HUES48 (cell line): ENCODE measurements around the gene MASTL.

Source experiments
- H3K27ac ChIP-seq: one replicate; pipeline ENCODE4 v1.7.0; 2013; ENCODE audit warnings: low read depth, low read length, inconsistent platforms
- H3K27me3 ChIP-seq: 2 replicates; pipeline ENCODE4 v1.6.1; 2013; ENCODE audit warnings: mild to moderate bottlenecking, low read length; ENCODE audit not compliant: control insufficient read depth, insufficient read depth
- H3K36me3 ChIP-seq: 2 replicates; pipeline ENCODE4 v1.6.1; 2013; ENCODE audit warnings: low read length; ENCODE audit not compliant: control insufficient read depth, insufficient read depth
- H3K4me1 ChIP-seq: 2 replicates; pipeline ENCODE4 v1.6.1; 2013; ENCODE audit warnings: mild to moderate bottlenecking, low read length; ENCODE audit not compliant: control insufficient read depth, insufficient read depth
- H3K4me3 ChIP-seq: 2 replicates; pipeline ENCODE4 v1.5.1; 2013; ENCODE audit warnings: mild to moderate bottlenecking, low read depth, low read length
- H3K9ac ChIP-seq: 2 replicates; pipeline ENCODE4 v1.6.1; 2013; ENCODE audit warnings: mild to moderate bottlenecking, low read depth, low read length, moderate library complexity
- H3K9me3 ChIP-seq: 2 replicates; pipeline ENCODE4 v1.6.1; 2013; ENCODE audit warnings: low read length; ENCODE audit not compliant: control insufficient read depth, insufficient read depth

The MASTL gene

DNA sequence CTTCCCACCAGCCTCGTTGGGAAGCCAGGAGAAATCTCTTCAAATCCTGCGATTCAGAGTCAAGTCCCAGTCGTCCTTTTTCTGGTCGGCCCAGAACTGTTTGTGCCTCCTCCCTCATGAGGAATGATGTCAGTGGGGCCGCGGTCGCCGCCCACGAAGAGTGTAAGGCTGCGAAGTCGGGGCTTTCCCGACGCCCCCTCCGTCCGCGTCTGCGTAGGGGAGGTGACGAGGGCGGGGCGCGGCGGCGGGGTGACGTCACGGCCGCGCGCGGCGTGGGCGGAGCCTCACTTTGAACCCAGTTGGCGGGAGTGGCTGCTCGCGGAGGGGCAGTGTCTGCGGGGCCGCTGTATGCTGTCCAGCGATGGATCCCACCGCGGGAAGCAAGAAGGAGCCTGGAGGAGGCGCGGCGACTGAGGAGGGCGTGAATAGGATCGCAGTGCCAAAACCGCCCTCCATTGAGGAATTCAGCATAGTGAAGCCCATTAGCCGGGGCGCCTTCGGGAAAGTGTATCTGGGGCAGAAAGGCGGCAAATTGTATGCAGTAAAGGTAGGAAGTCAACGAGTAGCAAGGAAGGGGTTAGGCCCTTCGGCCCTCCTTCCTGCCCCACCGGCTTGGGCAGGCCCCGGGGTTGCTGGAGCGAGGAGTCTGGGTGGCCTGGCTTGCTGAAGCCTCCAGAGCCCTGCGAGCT lies at the start of gene MASTL:
Gene MASTL, plus strand, starts transcription at position 287 of the 689 bp plus-strand sequence. Its CDS starts 75 bp downstream, at position 362.
- H3K27me3 ChIP-seq = no peaks in the 10 kb centered on the region
- peak within 1 kb of the TSS; percentile 100 for H3K4me3 ChIP-seq
- H3K9ac ChIP-seq = peak within 1 kb of the TSS; percentile 96
- peaks cover 9% of the 10 kb centered on the region; the same call in 1 of the 2 replicates for H3K4me1 ChIP-seq
- no peaks in the 10 kb centered on the region for H3K9me3 ChIP-seq
- peak within 1 kb of the TSS; percentile 99 for H3K27ac ChIP-seq
- peaks cover 32% of the 10 kb centered on the region for H3K36me3 ChIP-seq

DNA sequence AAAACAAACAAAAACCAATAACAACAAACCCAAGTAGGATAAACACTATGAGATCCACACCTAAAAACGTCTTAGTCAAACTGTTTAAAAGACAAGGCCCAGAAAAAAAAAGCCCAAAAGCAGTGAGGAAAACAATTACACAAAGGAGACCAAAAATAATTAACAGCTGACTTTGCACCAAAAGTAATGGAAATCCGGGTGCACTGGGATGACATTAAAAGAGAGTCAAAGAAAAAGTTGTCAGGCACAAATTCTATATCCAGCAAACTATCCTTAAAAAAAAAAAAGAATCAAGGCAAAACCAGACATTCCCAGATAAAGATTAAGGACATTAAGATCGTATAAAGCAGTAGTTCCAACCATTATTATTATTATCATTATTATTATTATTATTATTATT lies 47.0 kb upstream of the MASTL start:
- no peaks in the 10 kb centered on the region for H3K27me3 ChIP-seq
- no peak overlapping the region for H3K4me3 ChIP-seq
- no peak overlapping the region for H3K9ac ChIP-seq
- peaks cover 42% of the 10 kb centered on the region for H3K36me3 ChIP-seq
- H3K27ac ChIP-seq = no peak overlapping the region
- H3K9me3 ChIP-seq = no peaks in the 10 kb centered on the region
- H3K4me1 ChIP-seq = no peaks in the 10 kb centered on the region

DNA sequence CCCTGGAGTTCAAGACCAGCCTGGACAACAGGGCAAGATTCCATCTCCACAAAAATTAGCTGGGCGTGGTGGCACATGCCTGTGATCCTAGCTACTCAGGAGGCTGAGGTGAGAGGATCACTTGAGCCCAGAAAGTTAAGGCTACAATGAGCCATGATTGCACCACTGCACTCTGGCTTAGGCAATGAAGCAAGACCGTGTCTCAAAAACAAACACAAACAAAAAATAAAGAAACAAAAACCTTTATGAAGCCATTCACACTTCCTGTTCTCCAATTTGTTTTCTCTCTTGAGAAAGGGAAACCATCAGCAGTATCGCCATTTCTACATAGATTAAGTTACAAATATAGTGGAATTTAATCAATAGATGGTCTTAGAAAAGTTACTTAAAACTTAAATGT lies 20.8 kb upstream of the MASTL start:
- H3K36me3 ChIP-seq = peaks cover 94% of the 10 kb centered on the region
- no peak overlapping the region for H3K4me3 ChIP-seq
- H3K4me1 ChIP-seq = no peaks in the 10 kb centered on the region
- H3K9ac ChIP-seq = no peak overlapping the region
- no peaks in the 10 kb centered on the region for H3K9me3 ChIP-seq
- no peak overlapping the region for H3K27ac ChIP-seq
- no peaks in the 10 kb centered on the region for H3K27me3 ChIP-seq

DNA sequence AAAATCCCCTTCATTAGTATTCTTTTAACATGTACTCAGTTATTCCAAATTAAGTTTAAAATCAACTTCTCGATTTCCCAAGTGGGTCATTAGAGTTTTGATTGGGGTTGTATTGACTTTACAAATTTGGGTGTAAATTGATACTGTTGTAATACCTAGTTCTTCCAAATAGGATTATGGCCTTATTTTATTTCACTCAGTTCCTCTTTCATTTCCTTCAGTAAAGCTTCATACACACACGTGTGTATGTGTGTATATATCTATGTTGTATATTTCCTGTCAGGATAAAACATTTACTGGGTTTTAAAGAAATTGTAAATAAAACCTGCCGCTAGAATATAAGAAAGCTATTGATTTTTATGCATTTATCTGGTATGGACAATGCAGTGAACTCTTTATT lies 16.9 kb upstream of the MASTL start:
- Histone ChIP-seq H3K4me1 (no peaks in the 10 kb centered on the region), H3K4me3 (no peak overlapping the region), H3K36me3 (peaks cover 90% of the 10 kb centered on the region), H3K9ac (no peak overlapping the region), H3K27me3 (no peaks in the 10 kb centered on the region), H3K27ac (no peak overlapping the region), H3K9me3 (no peaks in the 10 kb centered on the region)

GRCh38 chr10:27143686-27144085 lies 11.5 kb upstream of the MASTL start:
- Histone ChIP-seq H3K9ac (no peak overlapping the region), H3K4me3 (no peak overlapping the region), H3K9me3 (no peaks in the 10 kb centered on the region), H3K27ac (no peak overlapping the region), H3K27me3 (no peaks in the 10 kb centered on the region), H3K36me3 (peaks cover 96% of the 10 kb centered on the region), H3K4me1 (peaks cover 9% of the 10 kb centered on the region)

- peak overlapping the region; percentile 72 for H3K27ac ChIP-seq
- no peak overlapping the region for H3K4me3 ChIP-seq
- H3K4me1 ChIP-seq = peaks cover 9% of the 10 kb centered on the region
- peaks cover 82% of the 10 kb centered on the region for H3K36me3 ChIP-seq
- no peaks in the 10 kb centered on the region for H3K27me3 ChIP-seq
- no peaks in the 10 kb centered on the region for H3K9me3 ChIP-seq
- no peak overlapping the region for H3K9ac ChIP-seq
Measured at GRCh38 chr10:27145937-27146336, 9.2 kb upstream of the MASTL start.

DNA sequence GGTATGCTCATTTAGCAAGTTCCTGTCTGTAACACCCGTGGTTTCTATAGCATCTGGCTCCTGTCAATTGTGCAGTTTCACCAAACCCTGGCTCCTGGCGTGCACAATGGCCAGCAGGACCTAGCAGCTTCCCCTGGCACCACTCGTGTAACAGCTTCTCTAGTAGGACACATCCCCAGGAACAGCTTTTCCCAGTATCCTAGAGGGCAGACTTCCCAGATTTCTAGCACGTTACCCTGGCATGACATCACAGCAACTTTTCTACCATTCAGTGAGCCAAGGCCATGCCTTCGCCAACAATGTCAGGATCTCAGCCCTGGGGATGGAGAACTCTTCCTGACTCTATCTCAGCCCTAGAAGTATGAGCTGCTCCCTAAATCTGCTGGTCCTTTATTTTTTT lies 7.5 kb upstream of the MASTL start:
- H3K27ac ChIP-seq = no peak overlapping the region
- H3K36me3 ChIP-seq = peaks cover 66% of the 10 kb centered on the region
- H3K9me3 ChIP-seq = no peaks in the 10 kb centered on the region
- H3K4me3 ChIP-seq = no peak overlapping the region
- peaks cover 12% of the 10 kb centered on the region for H3K4me1 ChIP-seq
- H3K9ac ChIP-seq = no peak overlapping the region
- H3K27me3 ChIP-seq = no peaks in the 10 kb centered on the region

- H3K4me1 ChIP-seq = peaks cover 14% of the 10 kb centered on the region
- H3K36me3 ChIP-seq = peaks cover 41% of the 10 kb centered on the region
- H3K9ac ChIP-seq = no peak overlapping the region
- H3K27me3 ChIP-seq = no peaks in the 10 kb centered on the region
- no peak overlapping the region for H3K27ac ChIP-seq
- no peak overlapping the region for H3K4me3 ChIP-seq
- H3K9me3 ChIP-seq = no peaks in the 10 kb centered on the region
Measured at GRCh38 chr10:27150261-27150660, 4.9 kb upstream of the MASTL start.

DNA sequence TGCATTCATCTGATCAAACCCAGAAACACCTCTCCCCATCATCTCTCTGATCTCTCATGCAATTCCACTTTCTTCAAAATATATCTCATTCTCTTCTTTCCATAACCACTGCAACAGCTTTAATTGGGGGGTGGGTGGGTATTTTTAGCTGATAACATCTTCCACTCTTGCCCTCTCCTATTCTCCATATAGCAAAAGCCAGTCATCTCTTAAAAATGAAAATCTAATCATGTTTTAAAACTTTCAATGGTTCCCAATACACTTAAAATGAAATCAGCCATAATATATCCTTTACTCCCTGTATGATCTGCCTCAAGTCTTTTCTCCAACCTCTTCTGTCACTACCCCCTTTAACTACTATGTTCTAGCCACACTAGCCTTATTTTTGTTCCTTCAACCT lies 2.5 kb upstream of the MASTL start:
- 0 out of 2 replicates have a peak overlapping the region, but pooled peaks have one; percentile 96 for H3K9ac ChIP-seq
- H3K36me3 ChIP-seq = peaks cover 24% of the 10 kb centered on the region
- no peak overlapping the region for H3K27ac ChIP-seq
- no peaks in the 10 kb centered on the region for H3K9me3 ChIP-seq
- H3K4me1 ChIP-seq = peaks cover 9% of the 10 kb centered on the region; the same call in 1 of the 2 replicates
- H3K4me3 ChIP-seq = peak overlapping the region; percentile 100
- H3K27me3 ChIP-seq = no peaks in the 10 kb centered on the region

DNA sequence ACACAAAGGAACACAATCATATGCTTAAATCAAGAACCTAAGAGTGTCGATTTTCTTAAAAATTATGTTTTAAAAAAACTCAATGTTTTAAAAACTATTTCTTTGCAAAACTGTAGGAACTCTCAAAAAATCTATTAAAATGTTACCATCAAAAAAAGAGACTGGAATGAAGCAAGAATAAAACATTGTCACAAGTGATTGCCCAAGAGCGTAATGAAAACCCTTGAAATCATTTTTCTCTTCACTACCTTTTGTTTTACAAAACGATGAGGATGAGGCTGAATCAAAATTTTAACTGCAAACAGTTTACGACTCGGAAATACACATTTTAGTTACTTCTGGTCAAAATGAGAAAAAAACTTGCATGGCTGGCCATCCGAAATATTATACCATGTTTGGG lies 1.8 kb upstream of the MASTL start:
- Histone ChIP-seq H3K27ac (no peak overlapping the region), H3K36me3 (peaks cover 24% of the 10 kb centered on the region), H3K4me1 (peaks cover 9% of the 10 kb centered on the region; the same call in 1 of the 2 replicates), H3K9me3 (no peaks in the 10 kb centered on the region), H3K4me3 (peak overlapping the region; percentile 100), H3K27me3 (no peaks in the 10 kb centered on the region), H3K9ac (peak overlapping the region; percentile 96)

- H3K27me3 ChIP-seq = no peaks in the 10 kb centered on the region
- H3K9me3 ChIP-seq = no peaks in the 10 kb centered on the region
- H3K4me1 ChIP-seq = peaks cover 9% of the 10 kb centered on the region; the same call in 1 of the 2 replicates
- peak overlapping the region; percentile 99 for H3K27ac ChIP-seq
- H3K9ac ChIP-seq = peak overlapping the region; percentile 96
- H3K4me3 ChIP-seq = peak overlapping the region; percentile 100
- H3K36me3 ChIP-seq = peaks cover 24% of the 10 kb centered on the region
Measured at GRCh38 chr10:27153845-27154193, 1.3 kb upstream of the MASTL start.
